ENCODE results near the gene RAD51B. TPM values are rescaled to one million over a fixed set of nuclear protein-coding genes. Genes with fewer than 3 reads are reported as not detected.
A peak's percentile ranks its signal among the peaks of the same experiment; 100 is the strongest.

RAD51B gene
- total RNA-seq, 1 experiment from 2014 or later: 10.8 TPM

GRCh38 chr14:68611599-68611998 is 792.0 kb downstream of the RAD51B start:
- H4K20me1 ChIP-seq (ENCODE audit: low read length): no peaks in the 10 kb centered on the region
- DNase-seq (no peak), ATAC-seq (no peak)
- TF ChIP-seq CTCF (conservative IDR thresholded peaks at IDR 0.05; ENCODE audit: low read depth, low read length) (no peak), EZH2phosphoT487 (IDR thresholded peaks at IDR 0.05; ENCODE audit: borderline replicate concordance, low read length) (no peak), EZH2 (IDR thresholded peaks at IDR 0.05; ENCODE audit: low read length, unreplicated experiment) (no peak)
- no peaks in the 10 kb centered on the region for H3K79me2 ChIP-seq (ENCODE audit: low read length)
- POLR2A ChIA-PET (ENCODE audit: unreplicated experiment): interaction anchor here (0.7 kb wide), 1 partner anchor 63 kb away, joined by 9 read pairs; no protein-coding TSS in a partner anchor
- H3K27me3 ChIP-seq (ENCODE audit: low read length): no peaks in the 10 kb centered on the region
- BruUV-seq (replicated peaks): no TSS peak
- H3K4me2 ChIP-seq (ENCODE audit: low read length): no peak overlapping the region
- no peak overlapping the region for H3K4me3 ChIP-seq (ENCODE audit: low read length)
- peaks cover 20% of the 10 kb centered on the region for H3K9me3 ChIP-seq (ENCODE audit: low read length)
- CTCF ChIA-PET: no interaction called here
- H3K27ac ChIP-seq (ENCODE audit: low read length): no peak overlapping the region
- no peaks in the 10 kb centered on the region for H3K9me2 ChIP-seq (replicated peaks; ENCODE audit: low read length)
- H2AFZ ChIP-seq (ENCODE audit: low read length): no peak overlapping the region
- H3K9ac ChIP-seq (ENCODE audit: low read length): no peak overlapping the region
- H3K36me3 ChIP-seq (ENCODE audit: low read depth, low read length): peaks cover 5% of the 10 kb centered on the region; the same call in 1 of the 2 replicates
- intact Hi-C loops (cut with micrococcal nuclease): no loop called here
- H3F3A ChIP-seq (ENCODE audit: low read length, unreplicated experiment): no peaks in the 10 kb centered on the region
- peaks cover 16% of the 10 kb centered on the region for H3K4me1 ChIP-seq (ENCODE audit: insufficient read depth, low read length)

- TF ChIP-seq EZH2phosphoT487 (IDR thresholded peaks at IDR 0.05; ENCODE audit: borderline replicate concordance, low read length): no peak
- no peak for TF ChIP-seq CTCF (conservative IDR thresholded peaks at IDR 0.05; ENCODE audit: low read depth, low read length)
- TF ChIP-seq EZH2 (IDR thresholded peaks at IDR 0.05; ENCODE audit: low read length, unreplicated experiment): no peak
- CTCF ChIA-PET: no interaction called here
- no peaks in the 10 kb centered on the region for H3F3A ChIP-seq (ENCODE audit: low read length, unreplicated experiment)
- H3K27ac ChIP-seq (ENCODE audit: low read length): no peak overlapping the region
- BruUV-seq (replicated peaks): no TSS peak
- H3K27me3 ChIP-seq (ENCODE audit: low read length): no peaks in the 10 kb centered on the region
- no peak overlapping the region for H3K4me2 ChIP-seq (ENCODE audit: low read length)
- no peaks in the 10 kb centered on the region for H3K79me2 ChIP-seq (ENCODE audit: low read length)
- no peak for ATAC-seq
- no peak overlapping the region for H3K4me3 ChIP-seq (ENCODE audit: low read length)
- POLR2A ChIA-PET (ENCODE audit: unreplicated experiment): interaction anchor here (0.7 kb wide), 1 partner anchor 63 kb away, joined by 9 read pairs; no protein-coding TSS in a partner anchor
- no peak overlapping the region for H2AFZ ChIP-seq (ENCODE audit: low read length)
- DNase-seq: no peak
- peaks cover 24% of the 10 kb centered on the region for H3K9me3 ChIP-seq (ENCODE audit: low read length)
- peaks cover 11% of the 10 kb centered on the region for H3K4me1 ChIP-seq (ENCODE audit: insufficient read depth, low read length)
- H3K9me2 ChIP-seq (replicated peaks; ENCODE audit: low read length): no peaks in the 10 kb centered on the region
- H3K9ac ChIP-seq (ENCODE audit: low read length): no peak overlapping the region
- H3K36me3 ChIP-seq (ENCODE audit: low read depth, low read length): peaks cover 9% of the 10 kb centered on the region; the same call in 1 of the 2 replicates
- H4K20me1 ChIP-seq (ENCODE audit: low read length): no peaks in the 10 kb centered on the region
- intact Hi-C loops (cut with micrococcal nuclease): no loop called here
Observed at GRCh38 chr14:68612049-68612448, 792.5 kb downstream of the RAD51B start.

GRCh38 chr14:68616221-68616902 is 796.8 kb downstream of the RAD51B start:
- no peaks in the 10 kb centered on the region for H3K79me2 ChIP-seq (ENCODE audit: low read length)
- H3K27me3 ChIP-seq (ENCODE audit: low read length): no peaks in the 10 kb centered on the region
- H3K4me1 ChIP-seq (ENCODE audit: insufficient read depth, low read length): peaks cover 14% of the 10 kb centered on the region
- no TSS peak for BruUV-seq (replicated peaks)
- no peak for TF ChIP-seq CTCF (conservative IDR thresholded peaks at IDR 0.05; ENCODE audit: low read depth, low read length)
- no peak for TF ChIP-seq EZH2 (IDR thresholded peaks at IDR 0.05; ENCODE audit: low read length, unreplicated experiment)
- no peak for TF ChIP-seq EZH2phosphoT487 (IDR thresholded peaks at IDR 0.05; ENCODE audit: borderline replicate concordance, low read length)
- no peaks in the 10 kb centered on the region for H3K9me2 ChIP-seq (replicated peaks; ENCODE audit: low read length)
- peak; percentile 25 for DNase-seq
- no peak overlapping the region for H2AFZ ChIP-seq (ENCODE audit: low read length)
- H3K9me3 ChIP-seq (ENCODE audit: low read length): peaks cover 34% of the 10 kb centered on the region
- no peak overlapping the region for H3K4me3 ChIP-seq (ENCODE audit: low read length)
- H3K27ac ChIP-seq (ENCODE audit: low read length): no peak overlapping the region
- H3K36me3 ChIP-seq (ENCODE audit: low read depth, low read length): peaks cover 9% of the 10 kb centered on the region; the same call in 1 of the 2 replicates
- intact Hi-C loops (cut with micrococcal nuclease): no loop called here
- H3K4me2 ChIP-seq (ENCODE audit: low read length): no peak overlapping the region
- ChIA-PET POLR2A (ENCODE audit: unreplicated experiment) (interaction anchor here (0.6 to 0.7 kb wide), 2 partner anchors 17 to 68 kb away, joined by 3 read pairs; no protein-coding TSS in a partner anchor), CTCF (interaction anchor here (0.6 kb wide), 1 partner anchor 32 kb away, joined by 8 read pairs; no protein-coding TSS in a partner anchor)
- no peak overlapping the region for H3K9ac ChIP-seq (ENCODE audit: low read length)
- H4K20me1 ChIP-seq (ENCODE audit: low read length): no peaks in the 10 kb centered on the region
- ATAC-seq: no peak
- H3F3A ChIP-seq (ENCODE audit: low read length, unreplicated experiment): no peaks in the 10 kb centered on the region

Data from PC-3 (cell line).